CD4-positive, alpha-beta T cell treated with Interferon gamma for 1 hour (primary cell): Measurements from ENCODE around the gene STARD10.

Source experiments
- DNase-seq: peaks from one replicate; pipeline ENCODE4 v3.0.0-alpha.2; 2020

The STARD10 gene

DNA sequence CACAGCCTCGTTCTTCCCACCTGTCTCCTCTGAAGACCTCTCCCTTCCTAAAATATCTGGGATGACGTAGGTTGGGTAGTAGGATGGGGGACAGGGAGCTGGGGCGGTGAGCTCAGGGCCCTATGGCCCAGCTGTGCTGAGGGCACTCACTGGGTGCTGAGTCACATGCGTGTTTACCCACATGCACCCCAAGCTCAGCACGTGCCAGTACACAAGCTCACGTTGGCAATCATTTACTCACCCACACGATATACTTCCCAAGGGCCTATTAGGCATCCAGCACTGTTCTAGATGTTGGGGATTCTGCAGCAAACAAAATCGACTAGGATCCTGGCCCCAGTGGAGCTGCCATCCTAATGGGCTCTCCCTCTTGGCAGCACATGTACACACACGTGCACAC lies 70.3 kb downstream of the STARD10 start:
- DNase-seq, result no peak

DNA sequence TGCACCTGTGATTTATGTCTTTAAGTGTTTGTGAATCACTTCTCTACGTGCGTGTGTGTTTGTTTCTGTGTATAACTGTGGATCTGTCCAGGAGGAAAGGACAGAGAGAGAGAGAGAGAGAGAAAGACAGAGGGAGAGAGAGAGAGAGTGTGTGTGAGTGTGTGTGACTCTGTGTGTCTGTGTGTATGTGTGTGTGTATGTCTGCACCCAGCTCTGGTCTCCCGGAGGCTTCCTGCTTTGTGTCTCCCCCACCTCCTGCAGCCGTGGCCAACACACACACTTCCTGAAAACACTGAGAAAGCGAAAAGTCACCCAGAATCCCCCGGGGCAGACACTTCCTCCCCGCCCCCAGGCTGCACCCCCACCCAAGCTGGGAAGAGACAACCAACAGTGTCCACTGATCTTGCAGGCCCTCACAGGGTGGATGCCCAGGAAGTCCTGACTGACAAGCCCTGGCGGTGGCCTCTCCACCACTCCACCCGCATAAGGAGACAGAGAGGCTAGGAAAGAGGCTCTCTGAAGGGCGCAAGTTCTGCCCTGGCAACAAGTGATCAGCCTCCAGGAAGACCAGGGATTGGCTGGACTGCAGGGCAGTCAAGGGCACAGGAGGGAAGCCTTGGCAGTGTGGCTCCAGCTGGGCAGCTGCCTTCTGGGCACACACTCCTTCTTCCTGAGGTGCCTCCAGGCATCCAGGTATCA lies 71.6 kb downstream of the STARD10 start:
- DNase-seq, result peak; percentile 88

DNA sequence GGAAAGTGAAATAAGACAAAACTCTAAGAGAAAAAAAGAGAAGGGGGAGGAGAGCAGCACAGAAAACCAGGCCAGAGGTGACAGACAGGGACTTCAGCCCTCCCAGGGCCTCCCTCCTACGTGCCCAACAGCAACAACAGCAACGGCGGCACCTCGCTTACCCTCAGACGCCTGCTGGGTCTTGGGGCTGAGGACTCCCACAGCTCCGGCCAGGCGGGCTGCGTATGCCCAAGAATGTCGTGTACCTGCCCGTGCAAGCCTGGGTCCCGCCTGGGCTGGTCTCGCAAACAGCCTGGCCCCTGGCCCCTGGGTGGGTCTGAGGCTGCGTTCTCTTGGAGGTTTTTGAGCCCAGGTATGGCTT lies 72.2 kb downstream of the STARD10 start:
- peak; percentile 50 for DNase-seq

DNA sequence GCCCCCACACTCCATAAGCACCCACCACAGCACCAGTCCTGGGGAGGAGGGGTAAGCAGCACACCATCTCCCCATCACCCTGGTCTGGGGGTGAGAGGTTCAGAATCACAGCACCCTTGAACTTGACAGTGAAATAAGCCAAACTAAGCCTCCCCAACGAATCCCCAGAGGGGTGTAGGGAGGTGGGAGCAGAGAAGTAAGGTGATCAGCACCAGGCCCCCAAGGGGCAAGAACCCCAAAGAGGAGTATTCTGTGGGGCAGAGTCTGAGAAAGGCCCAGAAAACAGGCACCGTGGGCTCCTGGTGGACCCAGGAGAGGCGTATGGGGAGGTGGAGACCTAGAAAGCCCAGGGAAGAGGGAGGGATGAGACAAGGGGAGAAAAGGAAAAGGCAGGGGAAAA lies 72.6 kb downstream of the STARD10 start:
- DNase-seq, result no peak

DNA sequence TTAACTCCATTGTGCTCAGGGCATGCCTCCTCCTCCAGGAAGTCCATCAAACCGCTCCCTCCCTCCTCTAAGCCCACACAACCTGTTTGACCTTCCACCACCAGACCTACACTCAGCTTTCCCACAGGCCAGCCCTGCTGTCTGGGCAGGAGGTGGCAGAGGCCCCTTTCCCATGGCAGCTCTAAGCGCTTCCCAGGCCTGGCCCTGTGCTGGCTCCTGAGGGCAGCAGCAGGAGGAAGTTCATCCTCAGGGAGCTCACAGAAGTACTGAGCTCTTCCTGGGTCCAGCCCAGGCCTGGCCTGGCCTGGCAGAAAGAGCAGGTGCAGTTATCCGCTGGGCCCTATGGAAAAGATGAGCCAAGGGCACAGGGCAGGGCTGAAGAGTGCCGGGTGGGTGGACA lies 73.1 kb downstream of the STARD10 start:
- no peak for DNase-seq

DNA sequence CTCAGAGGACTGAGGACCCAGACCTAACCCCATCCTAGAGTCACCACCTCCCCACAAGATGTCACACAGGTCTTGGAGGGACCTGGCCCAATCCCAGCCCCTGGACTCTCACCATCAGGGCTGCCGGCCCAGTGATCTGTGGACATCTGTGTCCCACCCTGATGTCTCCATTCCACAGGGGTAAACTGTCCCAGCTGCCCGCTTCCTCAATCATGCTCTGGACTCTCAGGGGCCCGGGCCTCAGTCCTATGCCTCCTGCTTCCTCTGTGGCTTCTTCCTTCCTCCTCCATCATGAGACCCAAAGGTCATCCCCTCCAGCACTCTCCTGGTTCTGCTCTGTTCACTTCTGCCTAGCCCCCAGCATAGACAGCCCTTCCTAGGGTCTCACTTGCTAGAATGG lies 73.8 kb downstream of the STARD10 start:
- no peak for DNase-seq

DNA sequence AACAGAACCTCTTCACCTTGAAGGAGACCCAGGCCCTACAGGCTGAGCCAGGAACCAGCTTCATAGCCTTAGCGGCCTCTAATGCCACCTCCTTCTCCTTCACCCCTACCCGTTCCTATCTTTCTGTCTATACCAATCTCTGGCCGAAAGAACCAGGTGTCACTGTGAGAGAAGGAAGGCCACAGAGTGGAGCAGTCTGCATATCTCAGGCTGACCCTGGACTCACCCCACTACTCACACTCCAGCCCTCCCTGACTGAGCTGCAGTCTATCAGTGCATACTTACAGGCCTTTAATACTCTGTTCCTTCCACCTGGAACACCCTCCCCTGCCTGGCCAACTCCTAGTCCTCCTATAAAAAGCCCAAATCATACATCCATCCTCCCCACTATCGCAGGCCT lies 74.3 kb downstream of the STARD10 start:
- DNase-seq, result no peak

DNA sequence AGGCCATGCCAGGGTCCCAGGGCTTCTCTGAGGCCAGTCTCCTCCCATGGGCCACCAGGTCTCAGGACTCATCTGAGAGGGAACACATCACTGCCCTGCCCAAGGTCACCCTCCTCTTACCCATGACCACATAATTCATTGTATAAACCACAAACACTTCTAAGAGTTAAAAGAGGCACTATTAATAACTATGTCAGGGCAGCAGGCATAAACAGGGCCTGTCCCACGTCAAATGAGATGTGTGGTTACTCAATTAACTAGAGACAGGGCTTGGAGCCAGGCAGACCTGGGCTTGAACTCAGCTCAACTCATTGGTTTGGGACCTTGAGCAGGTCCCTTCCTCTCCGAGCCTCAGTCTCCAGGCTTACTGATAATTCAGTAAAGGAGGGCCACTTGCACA lies 74.7 kb downstream of the STARD10 start:
- no peak for DNase-seq

DNA sequence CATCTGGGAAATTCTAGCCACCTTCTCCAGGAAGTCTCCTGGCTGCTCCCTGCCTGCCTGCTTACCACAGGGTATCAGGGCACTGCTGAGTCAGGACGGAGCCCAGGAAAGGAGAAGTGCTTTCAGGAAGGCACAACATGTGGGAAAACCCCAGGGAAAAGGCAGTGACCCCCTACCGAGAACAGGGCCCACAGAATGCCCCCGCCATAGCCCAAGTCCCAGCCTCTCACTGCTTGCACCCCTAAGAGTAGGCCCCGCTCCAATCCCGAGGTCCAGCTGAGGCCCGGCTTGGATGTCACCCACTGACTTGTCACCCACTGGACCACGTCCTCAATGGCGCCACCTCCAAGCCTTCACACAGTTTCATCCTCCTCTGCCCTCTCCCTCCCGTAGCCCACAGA lies 75.7 kb downstream of the STARD10 start:
- no peak for DNase-seq

DNA sequence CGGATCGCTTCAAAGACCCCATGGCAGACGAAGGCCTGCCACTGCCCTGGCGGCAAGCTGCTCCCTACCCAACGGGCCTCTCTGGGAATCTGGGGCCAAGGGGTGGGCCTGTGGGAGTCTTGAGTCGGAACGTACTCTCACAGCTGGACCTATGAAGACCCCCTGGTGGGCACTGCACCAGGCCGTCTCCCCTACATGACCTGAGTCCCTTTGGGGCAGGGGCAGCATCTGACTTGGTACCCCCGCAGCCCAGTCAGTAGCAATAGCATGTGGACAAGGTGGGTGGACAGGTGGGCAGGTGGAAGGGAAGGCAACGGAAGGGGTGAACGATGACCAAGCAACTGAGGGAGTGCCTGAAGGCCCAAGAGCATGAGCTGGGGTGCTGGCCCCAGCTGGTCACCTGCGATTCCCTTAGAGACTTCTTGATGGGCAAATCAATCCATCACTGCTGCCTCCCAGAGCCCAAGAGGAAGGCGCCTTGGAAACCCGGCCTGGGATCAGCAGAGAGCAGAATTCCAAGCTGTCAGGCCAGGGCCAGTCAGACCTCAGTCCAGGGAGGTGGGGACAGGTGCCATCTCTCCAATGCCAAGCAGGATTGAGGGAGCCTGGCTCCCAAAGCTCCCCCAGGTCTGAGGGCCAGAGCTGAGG lies 76.9 kb downstream of the STARD10 start:
- DNase-seq, result no peak

DNA sequence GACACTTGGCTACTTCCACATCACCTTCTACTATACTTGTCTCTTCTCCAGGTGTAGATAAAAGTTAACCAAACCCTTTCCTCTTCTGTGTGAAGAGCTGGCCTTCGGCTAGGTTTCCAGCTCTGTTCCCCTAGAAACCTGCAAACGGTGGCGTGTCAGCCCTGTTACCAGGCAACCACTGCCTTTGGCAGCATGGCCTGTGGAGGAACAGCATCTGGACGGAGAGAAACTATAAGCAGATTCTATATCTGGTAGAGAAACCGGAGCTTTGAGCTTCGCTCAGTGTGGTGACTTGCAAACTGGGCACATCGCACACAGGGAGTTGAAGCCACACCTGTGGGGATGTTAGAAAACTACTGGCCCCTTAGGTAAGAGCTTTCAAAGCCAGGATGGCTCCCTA lies 77.6 kb downstream of the STARD10 start:
- no peak for DNase-seq

DNA sequence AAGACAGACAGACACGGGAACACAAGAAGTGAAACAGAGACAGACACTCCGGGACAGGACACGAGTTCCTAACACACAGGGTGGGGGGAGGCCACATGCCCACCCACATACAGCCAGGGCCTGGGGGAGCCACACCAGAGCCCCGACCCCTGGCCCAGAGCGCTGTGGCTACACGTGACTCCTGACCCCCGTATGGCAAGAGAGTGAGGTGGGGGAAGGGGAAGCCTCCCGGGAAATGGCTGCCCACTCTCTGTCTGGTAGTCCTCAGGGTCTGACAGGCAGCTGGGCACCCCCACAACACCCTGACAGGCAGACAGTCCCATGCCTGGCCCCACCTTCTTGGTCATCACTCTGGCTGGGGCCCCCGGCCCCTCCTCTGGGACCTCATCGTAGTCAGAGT lies 81.0 kb downstream of the STARD10 start:
- DNase-seq, result no peak

DNA sequence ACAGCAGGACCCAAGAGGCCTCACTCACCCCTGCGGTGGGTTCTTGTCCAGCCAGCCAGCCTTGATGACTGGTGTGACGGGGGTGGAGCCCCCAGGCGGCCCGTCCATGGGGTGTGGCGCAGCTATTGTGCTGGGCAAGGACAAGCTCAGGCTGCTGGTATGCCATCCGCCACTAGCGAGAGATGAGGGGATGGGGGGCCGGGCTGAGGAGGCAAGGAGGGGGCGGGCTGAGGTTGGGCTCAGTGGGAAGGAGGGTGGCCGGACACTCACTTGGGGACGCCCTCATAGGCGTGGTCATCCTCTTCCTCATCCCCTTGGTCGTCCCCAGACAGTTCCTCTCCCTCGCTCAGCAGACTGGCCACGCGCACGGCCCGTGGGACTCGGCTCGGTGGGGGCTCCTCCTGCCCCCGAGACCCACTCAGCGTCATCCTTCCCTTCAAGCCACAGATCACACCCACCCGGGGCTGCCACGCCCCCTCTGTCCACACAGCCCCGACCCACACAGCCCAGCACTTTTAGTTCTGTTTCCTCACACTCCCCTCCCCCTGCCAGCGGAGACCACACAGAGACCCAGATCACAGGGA lies 81.6 kb downstream of the STARD10 start:
- DNase-seq, result peak; percentile 23

DNA sequence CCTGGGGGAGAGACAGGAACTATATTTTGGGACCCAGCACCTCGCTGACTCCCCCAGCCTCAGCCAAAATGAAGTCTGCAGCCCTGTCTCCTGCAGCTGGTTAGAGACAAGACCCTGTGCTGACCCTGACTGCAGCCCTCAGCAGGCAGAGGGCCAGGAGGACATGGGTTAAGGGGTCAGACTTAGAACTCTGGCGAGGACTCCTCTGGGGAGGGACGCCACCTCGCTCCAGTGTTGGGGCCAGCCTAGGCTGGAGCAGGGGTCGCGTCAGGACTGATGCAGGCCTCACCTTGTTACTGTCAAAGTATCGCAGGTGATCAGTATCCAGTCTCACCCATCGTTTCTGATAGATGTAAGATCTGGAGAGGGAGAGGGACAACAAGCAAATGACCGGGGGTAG lies 82.7 kb downstream of the STARD10 start:
- no peak for DNase-seq

DNA sequence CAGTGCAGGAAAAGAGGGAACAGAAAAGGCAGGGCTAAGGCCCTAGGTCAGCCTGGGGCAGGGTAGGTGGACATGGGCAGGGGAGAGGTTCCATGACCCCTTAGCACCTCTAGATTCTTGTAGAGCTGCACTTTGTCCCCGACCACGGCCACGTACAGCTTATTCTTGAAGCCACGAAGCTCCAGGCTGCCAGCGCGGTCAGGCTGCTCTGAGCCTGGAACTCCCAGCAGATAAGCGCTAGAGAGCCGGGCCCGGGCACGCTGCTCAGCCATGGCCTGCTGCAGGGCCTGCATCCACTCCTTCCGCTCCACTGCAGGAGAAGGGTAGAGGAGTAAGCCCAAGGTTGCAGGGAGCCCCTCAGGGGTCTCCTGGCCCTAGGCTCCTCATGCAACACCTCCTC lies 83.6 kb downstream of the STARD10 start:
- no peak for DNase-seq

DNA sequence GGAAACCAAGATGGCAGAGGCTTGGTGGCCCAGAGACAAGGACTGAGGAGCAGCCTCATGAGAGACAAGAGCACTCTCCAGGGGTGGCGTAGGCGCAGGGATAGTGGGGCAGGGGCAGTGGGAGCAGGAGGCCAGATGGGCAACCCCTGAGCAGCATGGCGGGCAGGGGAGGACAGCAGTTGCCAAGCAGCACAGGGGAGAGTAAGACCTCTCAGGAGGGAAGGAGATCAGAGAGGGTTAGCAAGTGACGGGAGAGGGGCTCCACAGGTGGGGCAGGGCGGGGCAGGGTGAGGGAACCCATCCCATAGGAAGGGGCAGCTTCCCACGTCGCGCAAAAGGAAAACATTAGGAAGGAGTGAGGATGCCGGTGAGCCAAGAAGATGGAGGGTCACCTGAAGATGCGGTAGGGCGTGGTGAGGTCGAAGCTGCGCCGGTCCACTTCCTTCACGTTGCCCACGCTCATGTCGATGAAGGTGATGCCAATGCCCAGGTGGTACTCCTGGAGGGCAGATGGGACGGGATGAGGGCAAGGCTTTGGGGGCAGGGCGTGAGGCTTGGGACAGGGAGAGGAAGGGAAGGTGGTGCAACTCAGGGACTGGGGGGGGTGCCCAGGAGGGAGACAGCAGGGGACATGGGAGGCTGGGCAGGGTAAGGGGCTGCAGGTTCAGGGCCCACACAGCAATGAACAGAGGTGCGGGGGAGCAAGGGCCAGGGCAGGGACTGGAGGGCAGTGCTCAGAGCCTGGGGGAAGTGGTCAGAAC lies 84.2 kb downstream of the STARD10 start:
- no peak for DNase-seq

DNA sequence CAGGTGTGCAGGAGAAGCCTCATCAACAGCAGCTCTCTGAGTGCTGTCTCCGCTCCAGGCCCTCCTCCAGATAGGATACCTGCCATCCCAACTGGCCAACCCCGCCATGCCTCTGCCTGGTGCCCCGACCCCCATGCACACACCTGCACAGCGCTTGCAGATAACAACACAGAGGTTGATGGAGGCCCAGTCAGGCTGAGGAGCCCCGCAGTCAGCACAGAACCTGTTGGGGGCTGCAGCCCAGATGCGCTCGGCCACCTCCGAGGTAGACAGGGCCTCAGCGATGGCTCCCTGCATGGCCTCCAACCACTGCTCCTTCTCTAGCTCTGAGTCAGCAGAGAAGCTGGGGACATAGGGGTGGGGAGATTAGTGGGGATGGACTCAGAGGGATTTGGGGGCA lies 86.8 kb downstream of the STARD10 start:
- no peak for DNase-seq

DNA sequence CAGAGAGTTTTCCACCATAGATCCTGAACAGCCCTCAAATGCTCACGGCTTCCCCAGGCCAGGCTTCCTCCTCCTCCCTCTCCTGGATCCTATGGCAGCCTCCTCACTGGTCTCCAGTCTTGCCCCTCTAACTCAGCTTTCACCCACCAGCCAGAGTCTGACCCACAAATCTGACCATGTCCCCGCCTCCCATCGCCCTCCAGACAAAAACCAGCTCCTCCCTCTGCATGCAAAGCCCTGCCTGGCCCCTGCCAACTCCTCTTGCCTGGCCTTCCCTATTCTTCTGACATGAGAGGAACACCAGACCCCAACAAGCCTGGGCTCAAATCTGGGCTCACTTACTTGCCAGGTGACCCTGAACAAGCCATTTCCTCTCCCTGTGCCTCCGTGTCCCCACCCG lies 87.3 kb downstream of the STARD10 start:
- DNase-seq, result no peak

DNA sequence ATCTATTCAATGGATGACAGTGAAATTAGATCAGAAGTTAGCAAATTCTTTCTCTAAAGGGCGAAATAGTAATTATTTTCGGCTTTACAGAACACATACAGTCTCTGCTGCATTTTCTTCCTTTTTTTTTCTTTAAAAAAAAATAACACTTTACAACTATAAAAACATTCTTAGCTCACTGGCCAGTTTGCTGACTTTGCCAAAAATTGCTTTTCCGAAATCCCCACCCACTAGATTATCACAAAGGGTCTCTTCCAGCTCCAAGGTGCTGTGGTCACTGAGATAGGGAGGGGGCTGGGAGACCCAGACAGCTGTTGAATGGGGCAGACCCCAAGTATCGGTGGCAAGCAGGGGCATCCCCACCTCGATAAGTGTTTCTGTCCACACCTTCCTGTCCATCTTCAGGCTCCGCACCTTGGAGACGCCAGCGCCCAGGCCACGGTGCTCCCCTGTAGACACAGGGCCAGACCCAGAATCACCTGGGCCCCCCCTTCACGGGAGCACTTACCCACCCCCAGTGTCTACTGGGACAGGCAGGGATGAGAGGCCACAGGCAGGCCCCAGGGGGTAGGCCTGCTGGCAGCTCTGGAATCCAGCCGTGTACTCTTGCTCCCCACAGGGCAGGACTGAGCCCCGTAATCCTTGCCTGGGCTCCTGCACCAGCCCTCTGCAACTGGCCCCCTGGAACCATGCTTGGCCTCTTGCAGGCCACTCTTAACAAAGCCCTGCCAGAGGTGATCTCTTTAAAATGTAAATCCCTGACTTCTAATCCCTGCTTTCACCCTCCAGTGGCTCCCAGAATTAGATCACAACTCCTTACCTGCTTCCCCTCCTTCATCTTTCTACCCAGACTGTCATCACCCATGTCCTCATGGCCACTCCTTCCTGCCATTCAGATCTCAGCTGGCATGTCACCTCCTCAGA lies 88.1 kb downstream of the STARD10 start:
- no peak for DNase-seq

DNA sequence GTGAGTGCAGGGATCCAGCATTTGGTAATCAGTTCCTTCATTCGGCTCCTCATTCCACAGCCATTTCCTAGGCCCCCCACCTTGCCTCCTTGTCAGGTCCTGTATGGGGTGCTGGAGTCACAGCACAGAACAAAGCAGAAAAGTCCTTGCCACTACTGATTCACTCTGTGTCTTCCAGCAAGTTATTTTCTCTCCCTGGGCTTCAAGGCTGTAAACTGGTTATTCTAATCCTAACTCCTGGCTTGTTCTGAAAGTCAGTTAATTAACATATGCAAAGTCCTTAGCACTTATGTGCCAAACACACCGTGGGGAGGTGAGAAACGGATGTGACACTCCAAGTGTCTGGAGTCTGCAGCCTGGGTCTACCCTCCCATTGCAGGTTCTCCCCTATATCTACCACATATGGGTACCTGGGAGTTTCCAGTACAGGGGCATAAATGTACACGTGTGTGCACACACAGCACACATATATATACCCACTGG lies 89.0 kb downstream of the STARD10 start:
- DNase-seq, result no peak
